IPS-18a (cell line): ENCODE measurements around the gene RRAS2.
A peak's percentile ranks its signal among the peaks of the same experiment; 100 is the strongest.

Source experiments
- H3K27ac ChIP-seq: one replicate; pipeline ENCODE4 v1.5.1; 2013; ENCODE audit warnings: low read length
- H3K27me3 ChIP-seq: one replicate; pipeline ENCODE4 v1.6.1; 2013; ENCODE audit warnings: mild to moderate bottlenecking, low read length; ENCODE audit not compliant: control insufficient read depth, insufficient read depth
- H3K36me3 ChIP-seq: one replicate; pipeline ENCODE4 v1.6.1; 2013; ENCODE audit warnings: low read depth, low read length; ENCODE audit not compliant: control insufficient read depth
- H3K4me1 ChIP-seq: one replicate; pipeline ENCODE4 v1.6.1; 2013; ENCODE audit warnings: low read depth, low read length; ENCODE audit not compliant: control insufficient read depth
- H3K4me3 ChIP-seq: one replicate; pipeline ENCODE4 v1.5.1; 2013; ENCODE audit warnings: low read length
- H3K9ac ChIP-seq: one replicate; pipeline ENCODE4 v1.6.1; 2013; ENCODE audit warnings: mild to moderate bottlenecking, low read length, moderate library complexity
- H3K9me3 ChIP-seq: one replicate; pipeline ENCODE4 v1.6.1; 2013; ENCODE audit warnings: low read depth, low read length; ENCODE audit not compliant: control insufficient read depth

The RRAS2 gene

GRCh38 chr11:14384338-14384737 is 25.4 kb upstream of the RRAS2 start:
- Histone ChIP-seq H3K27ac (no peak overlapping the region), H3K4me1 (peaks cover 9% of the 10 kb centered on the region), H3K27me3 (peaks cover 34% of the 10 kb centered on the region), H3K36me3 (no peaks in the 10 kb centered on the region), H3K9me3 (no peaks in the 10 kb centered on the region), H3K4me3 (no peak overlapping the region), H3K9ac (no peak overlapping the region)

GRCh38 chr11:14381968-14382367 is 23.0 kb upstream of the RRAS2 start:
- peaks cover 5% of the 10 kb centered on the region for H3K4me1 ChIP-seq
- no peaks in the 10 kb centered on the region for H3K9me3 ChIP-seq
- no peak overlapping the region for H3K27ac ChIP-seq
- no peak overlapping the region for H3K4me3 ChIP-seq
- H3K9ac ChIP-seq, result no peak overlapping the region
- peaks cover 35% of the 10 kb centered on the region for H3K27me3 ChIP-seq
- H3K36me3 ChIP-seq, result no peaks in the 10 kb centered on the region

- Histone ChIP-seq H3K9ac (peak overlapping the region; percentile 43), H3K27me3 (peaks cover 35% of the 10 kb centered on the region), H3K36me3 (no peaks in the 10 kb centered on the region), H3K4me1 (no peaks in the 10 kb centered on the region), H3K4me3 (peak overlapping the region; percentile 65), H3K27ac (no peak overlapping the region), H3K9me3 (no peaks in the 10 kb centered on the region)
Observed at GRCh38 chr11:14380947-14381561, 22.1 kb upstream of the RRAS2 start.

GRCh38 chr11:14380125-14380936 is 21.3 kb upstream of the RRAS2 start:
- Histone ChIP-seq H3K9ac (no peak overlapping the region), H3K4me1 (peaks cover 1% of the 10 kb centered on the region), H3K4me3 (peak overlapping the region; percentile 65), H3K36me3 (no peaks in the 10 kb centered on the region), H3K27ac (no peak overlapping the region), H3K9me3 (no peaks in the 10 kb centered on the region), H3K27me3 (peaks cover 35% of the 10 kb centered on the region)

GRCh38 chr11:14378171-14378570 is 19.2 kb upstream of the RRAS2 start:
- Histone ChIP-seq H3K4me1 (peaks cover 9% of the 10 kb centered on the region), H3K9me3 (no peaks in the 10 kb centered on the region), H3K4me3 (no peak overlapping the region), H3K27ac (no peak overlapping the region), H3K36me3 (no peaks in the 10 kb centered on the region), H3K27me3 (peaks cover 35% of the 10 kb centered on the region), H3K9ac (no peak overlapping the region)

- Histone ChIP-seq H3K27me3 (peaks cover 27% of the 10 kb centered on the region), H3K36me3 (no peaks in the 10 kb centered on the region), H3K9me3 (no peaks in the 10 kb centered on the region), H3K4me3 (no peak overlapping the region), H3K9ac (no peak overlapping the region), H3K4me1 (peaks cover 9% of the 10 kb centered on the region), H3K27ac (no peak overlapping the region)
Observed at GRCh38 chr11:14376920-14377319, 17.9 kb upstream of the RRAS2 start.

- H3K4me3 ChIP-seq, result no peak overlapping the region
- H3K27ac ChIP-seq, result no peak overlapping the region
- H3K9ac ChIP-seq, result no peak overlapping the region
- no peaks in the 10 kb centered on the region for H3K9me3 ChIP-seq
- no peaks in the 10 kb centered on the region for H3K36me3 ChIP-seq
- H3K27me3 ChIP-seq, result peaks cover 9% of the 10 kb centered on the region
- H3K4me1 ChIP-seq, result peaks cover 15% of the 10 kb centered on the region
Observed at GRCh38 chr11:14374922-14375830, 16.2 kb upstream of the RRAS2 start.

GRCh38 chr11:14373941-14374646 is 15.1 kb upstream of the RRAS2 start:
- Histone ChIP-seq H3K4me1 (peaks cover 15% of the 10 kb centered on the region), H3K9me3 (no peaks in the 10 kb centered on the region), H3K27ac (no peak overlapping the region), H3K27me3 (no peaks in the 10 kb centered on the region), H3K4me3 (no peak overlapping the region), H3K36me3 (no peaks in the 10 kb centered on the region), H3K9ac (no peak overlapping the region)

GRCh38 chr11:14372011-14372410 is 13.0 kb upstream of the RRAS2 start:
- peaks cover 15% of the 10 kb centered on the region for H3K4me1 ChIP-seq
- no peak overlapping the region for H3K4me3 ChIP-seq
- H3K9ac ChIP-seq, result no peak overlapping the region
- H3K9me3 ChIP-seq, result no peaks in the 10 kb centered on the region
- no peaks in the 10 kb centered on the region for H3K36me3 ChIP-seq
- H3K27ac ChIP-seq, result no peak overlapping the region
- H3K27me3 ChIP-seq, result no peaks in the 10 kb centered on the region

GRCh38 chr11:14371249-14371648 is 12.3 kb upstream of the RRAS2 start:
- Histone ChIP-seq H3K9ac (no peak overlapping the region), H3K27me3 (no peaks in the 10 kb centered on the region), H3K4me1 (peaks cover 15% of the 10 kb centered on the region), H3K9me3 (no peaks in the 10 kb centered on the region), H3K4me3 (no peak overlapping the region), H3K27ac (no peak overlapping the region), H3K36me3 (no peaks in the 10 kb centered on the region)

GRCh38 chr11:14370496-14370895 is 11.5 kb upstream of the RRAS2 start:
- Histone ChIP-seq H3K9ac (no peak overlapping the region), H3K4me3 (no peak overlapping the region), H3K4me1 (peaks cover 15% of the 10 kb centered on the region), H3K36me3 (no peaks in the 10 kb centered on the region), H3K27ac (no peak overlapping the region), H3K9me3 (no peaks in the 10 kb centered on the region), H3K27me3 (no peaks in the 10 kb centered on the region)
